Thoracic aorta (tissue), 2 donors: ENCODE results near the gene ZKSCAN7. TPM values are rescaled to one million over a fixed set of nuclear protein-coding genes. Genes with fewer than 3 reads are reported as not detected.

ENCODE experiments used
- ATAC-seq: fragments of 150-250 bp; one replicate; pipeline ENCODE4 v1.8.0; 2017; ENCODE audit warnings: low read depth; ENCODE audit not compliant: insufficient number of reproducible peaks, low FRiP score
- DNase-seq: peaks from one replicate; pipeline ENCODE4 v3.0.0-alpha.2; 2020; ENCODE audit warnings: low spot score
- H3K27ac ChIP-seq, 2 donors: fragments of 200-600 bp; sonication (generic); 1 replicate in 1 of 2; 2 replicates in 1 of 2; pipeline ENCODE4 v1.5.1; 2016; ENCODE audit warnings: mild to moderate bottlenecking in 2 of 2, moderate library complexity in 2 of 2
- H3K27me3 ChIP-seq: fragments of 200-600 bp; sonication (generic); replicated peaks from 2 replicates; pipeline ENCODE4 v1.6.0; 2016; ENCODE audit warnings: mild to moderate bottlenecking; ENCODE audit not compliant: insufficient read depth
- H3K36me3 ChIP-seq: fragments of 200-600 bp; sonication (generic); one replicate; pipeline ENCODE4 v1.5.1; 2016
- H3K4me1 ChIP-seq, 2 donors: fragments of 200-600 bp; sonication (generic); 1 replicate in 1 of 2; 2 replicates in 1 of 2; pipeline versions ENCODE4 v1.5.1 to v1.6.0; 2016; ENCODE audit warnings: low read depth in 2 of 2, mild to moderate bottlenecking in 1 of 2; ENCODE audit not compliant: control insufficient read depth in 1 of 2
- H3K4me3 ChIP-seq: fragments of 200-600 bp; sonication (generic); 2 replicates; pipeline ENCODE4 v1.5.1; 2016; ENCODE audit warnings: mild to moderate bottlenecking
- H3K9me3 ChIP-seq: fragments of 200-600 bp; sonication (generic); 2 replicates; pipeline ENCODE4 v1.5.1; 2016
- total RNA-seq, 2 donors: library from RNA; depleted of rRNA; stranded (reverse); fragments of >200 nt; gene quantifications; one replicate each; pipeline versions ENCODE4 v1.1.0 to v1.2.3, GENCODE V29; 2016
- TF ChIP-seq, protein P1 (sequence below): fragments of 200-600 bp; sonication (generic); IDR thresholded peaks from one replicate; pipeline ENCODE4 v1.5.1; 2019; ENCODE audit warnings: antibody characterized with exemption

Gene ZKSCAN7
- total RNA-seq, 2 donors from 2014 or later, result 2.5 to 5.4 TPM

DNA sequence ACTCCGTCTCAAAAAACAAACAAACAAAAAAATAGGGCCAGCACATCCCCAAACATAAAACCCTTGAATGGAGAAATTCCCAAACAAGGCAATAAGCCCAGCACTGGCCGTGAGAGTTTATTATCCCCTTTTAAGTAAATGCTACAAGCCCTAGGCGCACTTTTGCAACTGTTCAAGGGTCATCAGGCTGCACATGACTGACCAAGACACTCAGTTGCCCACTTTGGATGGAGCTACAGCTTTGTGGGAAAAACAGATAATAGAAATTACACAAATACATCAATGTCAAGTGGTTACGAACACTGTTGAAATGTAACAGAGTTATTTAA is 43.8 kb upstream of the ZKSCAN7 start:
- no peak for DNase-seq
- Histone ChIP-seq H3K36me3 (no peaks in the 10 kb centered on the region), H3K27me3 (no peaks in the 10 kb centered on the region), H3K4me3 (peak overlapping the region; percentile 76), H3K9me3 (no peaks in the 10 kb centered on the region), H3K27ac (peak overlapping the region; percentile 79 to 94), H3K4me1 (peaks cover 9 to 26% of the 10 kb centered on the region in 2 donors)
- no peak for ATAC-seq
- TF ChIP-seq, protein P1, sequence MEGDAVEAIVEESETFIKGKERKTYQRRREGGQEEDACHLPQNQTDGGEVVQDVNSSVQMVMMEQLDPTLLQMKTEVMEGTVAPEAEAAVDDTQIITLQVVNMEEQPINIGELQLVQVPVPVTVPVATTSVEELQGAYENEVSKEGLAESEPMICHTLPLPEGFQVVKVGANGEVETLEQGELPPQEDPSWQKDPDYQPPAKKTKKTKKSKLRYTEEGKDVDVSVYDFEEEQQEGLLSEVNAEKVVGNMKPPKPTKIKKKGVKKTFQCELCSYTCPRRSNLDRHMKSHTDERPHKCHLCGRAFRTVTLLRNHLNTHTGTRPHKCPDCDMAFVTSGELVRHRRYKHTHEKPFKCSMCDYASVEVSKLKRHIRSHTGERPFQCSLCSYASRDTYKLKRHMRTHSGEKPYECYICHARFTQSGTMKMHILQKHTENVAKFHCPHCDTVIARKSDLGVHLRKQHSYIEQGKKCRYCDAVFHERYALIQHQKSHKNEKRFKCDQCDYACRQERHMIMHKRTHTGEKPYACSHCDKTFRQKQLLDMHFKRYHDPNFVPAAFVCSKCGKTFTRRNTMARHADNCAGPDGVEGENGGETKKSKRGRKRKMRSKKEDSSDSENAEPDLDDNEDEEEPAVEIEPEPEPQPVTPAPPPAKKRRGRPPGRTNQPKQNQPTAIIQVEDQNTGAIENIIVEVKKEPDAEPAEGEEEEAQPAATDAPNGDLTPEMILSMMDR, result no peak

- H3K27me3 ChIP-seq, result no peaks in the 10 kb centered on the region
- no peaks in the 10 kb centered on the region for H3K36me3 ChIP-seq
- DNase-seq (no peak), ATAC-seq (no peak)
- H3K27ac ChIP-seq, result no peak overlapping the region
- TF ChIP-seq, protein P1, result no peak
- peaks cover 9 to 22% of the 10 kb centered on the region in 2 donors for H3K4me1 ChIP-seq
- no peak overlapping the region for H3K4me3 ChIP-seq
- H3K9me3 ChIP-seq, result no peaks in the 10 kb centered on the region
Observed at GRCh38 chr3:44513513-44513912, 41.5 kb upstream of the ZKSCAN7 start.

DNA sequence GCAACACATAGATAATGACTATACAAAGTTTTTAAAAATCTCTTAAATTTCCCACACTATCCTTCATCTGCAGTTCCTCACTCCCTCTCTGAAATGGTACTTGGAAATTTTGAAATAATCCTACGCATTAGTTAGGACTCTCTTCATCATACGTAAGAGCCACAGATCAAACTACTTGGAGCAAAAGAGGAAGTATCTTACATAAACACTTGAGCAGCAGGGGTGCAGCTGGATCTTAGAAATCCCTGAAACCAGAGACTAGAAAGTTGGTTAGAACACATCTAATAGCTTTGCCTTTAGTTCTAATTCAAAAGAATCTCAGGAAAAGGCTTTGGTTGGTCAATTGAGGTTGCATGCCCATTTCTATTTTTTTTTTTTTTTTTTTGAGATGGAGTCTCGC is 38.8 kb upstream of the ZKSCAN7 start:
- H3K4me1 ChIP-seq, result peaks cover 4 to 7% of the 10 kb centered on the region in 2 donors
- DNase-seq, result no peak
- H3K9me3 ChIP-seq, result no peaks in the 10 kb centered on the region
- TF ChIP-seq, protein P1, result no peak
- H3K27me3 ChIP-seq, result no peaks in the 10 kb centered on the region
- H3K4me3 ChIP-seq, result no peak overlapping the region
- no peaks in the 10 kb centered on the region for H3K36me3 ChIP-seq
- no peak overlapping the region for H3K27ac ChIP-seq
- no peak for ATAC-seq

DNA sequence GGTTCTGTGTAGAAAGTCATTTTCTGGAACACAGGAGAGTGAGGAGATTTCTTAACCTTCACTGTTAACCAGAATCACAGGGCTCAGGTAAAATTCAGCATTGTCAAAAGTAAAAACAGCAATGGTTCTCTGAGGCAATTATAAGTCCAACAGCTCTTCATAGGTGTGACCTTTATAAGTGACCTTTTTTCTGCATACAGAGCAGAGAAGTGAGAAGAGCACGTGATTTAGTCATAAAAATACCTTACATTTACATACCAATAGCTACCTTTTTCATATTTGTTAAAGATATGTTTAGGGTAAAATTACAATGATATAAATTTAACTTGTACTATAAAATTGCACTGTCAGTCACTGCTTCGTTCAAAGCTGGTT is 36.2 kb upstream of the ZKSCAN7 start:
- ATAC-seq (no peak), DNase-seq (no peak)
- Histone ChIP-seq H3K27me3 (no peaks in the 10 kb centered on the region), H3K4me3 (no peak overlapping the region), H3K9me3 (no peaks in the 10 kb centered on the region), H3K4me1 (no peaks in the 10 kb centered on the region), H3K27ac (no peak overlapping the region), H3K36me3 (no peaks in the 10 kb centered on the region)
- TF ChIP-seq, protein P1, result no peak

DNA sequence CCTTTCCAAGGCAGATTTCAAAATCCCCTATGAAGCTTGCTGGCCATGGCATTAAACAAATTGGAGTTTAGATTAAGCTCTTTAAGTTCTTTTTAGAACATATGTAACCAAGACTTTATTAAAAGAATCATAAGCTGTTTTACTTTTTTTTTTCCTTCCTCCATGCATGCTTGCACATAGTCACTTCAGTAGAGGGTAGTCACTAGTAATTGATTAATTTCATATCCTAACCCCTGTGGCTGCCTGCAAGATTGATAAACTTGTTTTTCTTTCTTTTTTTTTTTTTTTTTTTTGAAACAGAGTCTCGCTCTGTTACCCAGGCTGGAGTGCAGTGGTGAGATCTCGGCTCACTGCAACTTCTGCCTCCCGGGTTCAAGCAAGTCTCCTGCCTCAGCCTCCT is 33.3 kb upstream of the ZKSCAN7 start:
- TF ChIP-seq, protein P1, result no peak

More for the DNA sequence above, 33.3 kb upstream of the ZKSCAN7 start:
- Histone ChIP-seq H3K4me1 (no peaks in the 10 kb centered on the region), H3K9me3 (no peaks in the 10 kb centered on the region), H3K27me3 (no peaks in the 10 kb centered on the region), H3K36me3 (no peaks in the 10 kb centered on the region), H3K4me3 (no peak overlapping the region), H3K27ac (no peak overlapping the region)
- DNase-seq, result no peak
- ATAC-seq, result no peak
